Measurements from ENCODE around the gene PAQR3.

GRCh38 chr4:78863991-78864390 is 75.2 kb downstream of the PAQR3 start:
- TF ChIP-seq, protein P1, sequence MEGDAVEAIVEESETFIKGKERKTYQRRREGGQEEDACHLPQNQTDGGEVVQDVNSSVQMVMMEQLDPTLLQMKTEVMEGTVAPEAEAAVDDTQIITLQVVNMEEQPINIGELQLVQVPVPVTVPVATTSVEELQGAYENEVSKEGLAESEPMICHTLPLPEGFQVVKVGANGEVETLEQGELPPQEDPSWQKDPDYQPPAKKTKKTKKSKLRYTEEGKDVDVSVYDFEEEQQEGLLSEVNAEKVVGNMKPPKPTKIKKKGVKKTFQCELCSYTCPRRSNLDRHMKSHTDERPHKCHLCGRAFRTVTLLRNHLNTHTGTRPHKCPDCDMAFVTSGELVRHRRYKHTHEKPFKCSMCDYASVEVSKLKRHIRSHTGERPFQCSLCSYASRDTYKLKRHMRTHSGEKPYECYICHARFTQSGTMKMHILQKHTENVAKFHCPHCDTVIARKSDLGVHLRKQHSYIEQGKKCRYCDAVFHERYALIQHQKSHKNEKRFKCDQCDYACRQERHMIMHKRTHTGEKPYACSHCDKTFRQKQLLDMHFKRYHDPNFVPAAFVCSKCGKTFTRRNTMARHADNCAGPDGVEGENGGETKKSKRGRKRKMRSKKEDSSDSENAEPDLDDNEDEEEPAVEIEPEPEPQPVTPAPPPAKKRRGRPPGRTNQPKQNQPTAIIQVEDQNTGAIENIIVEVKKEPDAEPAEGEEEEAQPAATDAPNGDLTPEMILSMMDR (IDR thresholded peaks at IDR 0.05 in 8 of 11, conservative IDR thresholded peaks at IDR 0.05 in 3 of 11): no peak
- TF ChIP-seq POLR2AphosphoS5 (IDR thresholded peaks at IDR 0.05) (no peak), POLR2A (IDR thresholded peaks at IDR 0.05) (no peak)
